GM18951 (cell line): ENCODE results near the gene PHC1.
"Not testable (repeated sequence)": the region's sequence is repeated elsewhere in the genome, so short reads cannot be mapped to it uniquely, and the experiment has no call there.

Experiments
- POLR2A ChIP-seq: IDR thresholded peaks from 4 replicates; pipeline ENCODE4 v1.6.1; 2011; ENCODE audit warnings: mild to moderate bottlenecking; ENCODE audit not compliant: insufficient read length, insufficient read depth; ENCODE audit errors: extremely low read depth
- in situ Hi-C: fragments of 300-500 bp; cut with MboI; formaldehyde crosslinking; loops from one replicate; pipeline ENCODE4 v1.12.0; 2022; ENCODE audit warnings: low sequenced_read_pairs, mixed read lengths, inconsistent platforms; ENCODE audit not compliant: unreplicated experiment

Gene PHC1

GRCh38 chr12:8914033-8914715, at the start of gene PHC1:
TSS of gene PHC1 (plus strand) at chr12:8914509. CDS start at chr12:8917678, 3,169 bp downstream.
- in situ Hi-C loops: not testable (repeated sequence)

- no peak for TF ChIP-seq POLR2A
- in situ Hi-C loops: no loop called here
Observed at GRCh38 chr12:8866429-8866828, 47.9 kb upstream of the PHC1 start.

- in situ Hi-C loops: no loop called here
Observed at GRCh38 chr12:8867009-8867408, 47.3 kb upstream of the PHC1 start.

DNA sequence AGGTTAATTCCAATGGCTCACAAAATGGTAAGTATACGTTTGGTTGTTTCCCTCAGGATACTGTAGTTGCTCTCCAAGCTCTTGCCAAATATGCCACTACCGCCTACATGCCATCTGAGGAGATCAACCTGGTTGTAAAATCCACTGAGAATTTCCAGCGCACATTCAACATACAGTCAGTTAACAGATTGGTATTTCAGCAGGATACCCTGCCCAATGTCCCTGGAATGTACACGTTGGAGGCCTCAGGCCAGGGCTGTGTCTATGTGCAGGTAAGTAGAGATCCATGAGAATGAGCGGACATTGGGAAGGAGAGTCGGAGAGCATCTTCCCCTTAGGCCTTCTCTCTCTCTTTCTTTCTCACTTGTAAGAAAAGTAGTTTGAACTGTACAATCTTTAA, 46.5 kb upstream of the PHC1 start:
- in situ Hi-C loops: no loop called here
- no peak for TF ChIP-seq POLR2A

More at GRCh38 chr12:8867009-8867408, 47.3 kb upstream of the PHC1 start:
- TF ChIP-seq POLR2A: no peak

- TF ChIP-seq POLR2A: no peak
- in situ Hi-C loops: no loop called here
Observed at GRCh38 chr12:8870586-8870985, 43.7 kb upstream of the PHC1 start.

DNA sequence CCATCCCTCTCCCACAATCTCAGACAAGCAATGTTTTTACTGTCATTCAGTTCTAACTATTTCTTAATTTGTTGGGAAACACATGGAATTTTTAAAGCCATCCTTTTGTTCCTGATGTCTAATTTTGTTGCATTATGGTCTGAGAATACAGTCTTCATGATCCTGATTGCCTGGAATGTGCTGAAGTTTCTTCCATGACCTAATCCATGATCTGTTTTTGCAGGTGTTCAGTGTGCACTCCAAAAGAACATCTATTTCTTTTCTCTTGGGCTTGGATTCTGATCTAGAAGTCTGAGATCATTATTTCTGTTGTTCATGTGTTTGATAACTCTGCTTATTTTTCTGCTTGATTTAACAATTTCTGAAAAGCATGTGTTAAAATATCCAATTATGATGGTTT, 43.2 kb upstream of the PHC1 start:
- in situ Hi-C loops: no loop called here
- TF ChIP-seq POLR2A: no peak

DNA sequence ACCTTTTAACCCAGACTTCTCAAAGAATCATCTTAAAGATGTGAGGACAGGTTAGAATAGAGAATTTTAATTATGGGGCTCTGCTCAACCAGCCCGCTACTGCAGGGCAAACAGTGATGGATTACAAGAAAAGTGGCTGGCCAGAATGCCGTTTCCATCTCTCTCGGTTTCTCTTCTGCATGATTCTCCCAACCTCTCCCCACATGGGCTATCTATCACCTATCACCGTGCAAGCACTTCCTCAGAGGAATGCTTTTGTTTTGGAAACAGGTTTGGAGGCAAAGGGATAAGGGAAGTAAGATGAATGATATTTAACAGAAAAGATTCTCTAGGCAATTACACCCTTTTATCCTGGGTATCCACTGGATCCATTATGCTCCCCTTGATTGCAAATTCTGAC, 37.4 kb upstream of the PHC1 start:
- no peak for TF ChIP-seq POLR2A
- in situ Hi-C loops: loop anchor here (25.0 kb wide), 2 partner anchors 190 to 340 kb away; partner anchors contain the start of genes CLEC4E and RIMKLB

GRCh38 chr12:8886502-8887284, 27.6 kb upstream of the PHC1 start:
- TF ChIP-seq POLR2A: no peak
- in situ Hi-C loops: loop anchor here (25.0 kb wide), 2 partner anchors 199 to 349 kb away; partner anchors contain the start of genes CLEC4E and RIMKLB

DNA sequence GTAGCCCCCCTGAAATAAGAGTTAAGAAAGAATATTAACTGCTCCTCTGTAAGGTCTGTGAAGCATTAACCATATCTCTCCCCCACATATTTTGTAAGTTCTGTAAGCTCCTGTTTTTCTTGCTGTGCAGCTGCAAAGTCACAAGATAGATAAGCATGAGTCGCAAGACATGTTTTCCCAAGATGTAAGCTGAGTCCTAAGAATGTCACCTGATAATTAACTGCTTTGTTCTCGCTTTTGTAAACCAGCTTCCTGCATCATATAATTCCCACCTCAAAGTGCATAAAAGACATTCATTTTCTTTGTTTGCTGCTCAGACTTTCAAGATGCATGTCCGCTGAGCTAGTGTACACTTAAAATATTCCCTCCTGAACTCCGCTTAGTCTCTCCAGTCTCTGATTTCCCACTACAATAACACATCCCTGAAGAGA, 27.0 kb upstream of the PHC1 start:
- in situ Hi-C loops: loop anchor here (25.0 kb wide), 2 partner anchors 200 to 350 kb away; partner anchors contain the start of genes CLEC4E and RIMKLB
- TF ChIP-seq POLR2A: no peak

DNA sequence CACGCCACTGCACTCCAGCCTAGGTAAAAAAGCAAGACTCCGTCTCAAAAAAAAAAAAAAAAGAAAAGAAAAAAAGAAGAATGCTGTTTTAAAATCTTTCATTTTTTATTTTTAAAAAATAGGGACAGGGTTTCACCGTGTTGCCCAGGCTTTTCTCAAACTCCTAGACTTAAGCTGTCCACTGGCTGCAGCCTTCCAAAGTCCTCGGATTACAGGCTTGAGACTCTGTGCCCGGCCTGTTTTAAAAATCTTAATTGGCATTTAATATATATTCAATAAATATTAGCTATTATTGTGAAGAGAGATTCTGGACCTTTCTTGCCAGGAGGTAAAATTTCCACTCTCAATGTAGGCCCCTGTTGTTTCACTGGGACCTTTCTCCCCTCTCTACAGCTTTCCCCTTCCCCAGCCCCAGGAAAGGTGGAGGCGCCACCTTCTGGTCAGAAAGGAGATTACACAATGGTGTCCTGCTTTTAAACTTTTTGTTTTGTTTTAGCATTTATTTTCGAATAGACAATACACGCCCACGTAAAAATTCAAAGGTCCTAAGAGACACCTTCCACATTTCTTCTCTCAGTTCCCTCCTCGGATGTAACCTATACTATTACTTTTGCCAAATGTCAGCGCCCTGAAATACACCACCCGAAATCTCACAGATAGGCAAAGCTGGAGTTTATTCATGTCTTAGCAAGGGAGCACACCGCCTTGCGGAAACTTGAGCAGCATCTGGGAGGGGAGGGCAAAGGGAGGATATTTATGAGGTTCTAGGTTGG, 23.8 kb upstream of the PHC1 start:
- in situ Hi-C loops: loop anchor here (25.0 kb wide), 2 partner anchors 203 to 353 kb away; partner anchors contain the start of genes CLEC4E and RIMKLB
- TF ChIP-seq POLR2A: no peak

- TF ChIP-seq POLR2A: no peak
- in situ Hi-C loops: loop anchor here (25.0 kb wide), 2 partner anchors 205 to 355 kb away; partner anchors contain the start of genes CLEC4E and RIMKLB
Observed at GRCh38 chr12:8891976-8892375, 22.3 kb upstream of the PHC1 start.

GRCh38 chr12:8894378-8894777, 19.9 kb upstream of the PHC1 start:
- TF ChIP-seq POLR2A: no peak
- in situ Hi-C loops: loop anchor here (25.0 kb wide), 2 partner anchors 207 to 357 kb away; partner anchors contain the start of genes CLEC4E and RIMKLB

- no peak for TF ChIP-seq POLR2A
- in situ Hi-C loops: loop anchor here (25.0 kb wide), 2 partner anchors 208 to 358 kb away; partner anchors contain the start of genes CLEC4E and RIMKLB
Observed at GRCh38 chr12:8894986-8895385, 19.3 kb upstream of the PHC1 start.

GRCh38 chr12:8897081-8897480, 17.2 kb upstream of the PHC1 start:
- in situ Hi-C loops: loop anchor here (25.0 kb wide), 2 partner anchors 210 to 360 kb away; partner anchors contain the start of genes CLEC4E and RIMKLB
- TF ChIP-seq POLR2A: no peak
